ENCODE data around the gene TJAP1.
"Not testable (repeated sequence)": the region's sequence is repeated elsewhere in the genome, so short reads cannot be mapped to it uniquely, and the experiment has no call there.

Gene TJAP1

GRCh38 chr6:43506171-43506570, 28.8 kb downstream of the TJAP1 start:
- no peak for DNase-seq (ENCODE audit: low spot score)

- DNase-seq (ENCODE audit: low spot score): peak; percentile 85
Measured at GRCh38 chr6:43506667-43507471, 29.5 kb downstream of the TJAP1 start.

- DNase-seq (ENCODE audit: low spot score): no peak
Measured at GRCh38 chr6:43508481-43509141, 31.2 kb downstream of the TJAP1 start.

- DNase-seq (ENCODE audit: low spot score): peak; percentile 34
Measured at GRCh38 chr6:43509142-43509983, 32.0 kb downstream of the TJAP1 start.

GRCh38 chr6:43509984-43510826, 32.8 kb downstream of the TJAP1 start, which contains the start of gene LRRC73:
Gene LRRC73 (minus strand): TSS chr6:43510346. CDS start chr6:43509785, 561 bp downstream.
- peak; percentile 94 for DNase-seq (ENCODE audit: low spot score)

- no peak for DNase-seq (ENCODE audit: low spot score)
Measured at GRCh38 chr6:43510827-43511163, 33.4 kb downstream of the TJAP1 start.

GRCh38 chr6:43511824-43512415, 34.5 kb downstream of the TJAP1 start:
- DNase-seq (ENCODE audit: low spot score): no peak

GRCh38 chr6:43515808-43516207, 38.4 kb downstream of the TJAP1 start:
- no peak for DNase-seq (ENCODE audit: low spot score)

GRCh38 chr6:43516367-43516696, 39.0 kb downstream of the TJAP1 start:
- DNase-seq (ENCODE audit: low spot score): no peak

GRCh38 chr6:43516697-43517504, 39.5 kb downstream of the TJAP1 start, which contains the start of the genes POLR1C and YIPF3:
Gene POLR1C (plus strand): TSS chr6:43517089. CDS start chr6:43517110, 21 bp downstream.
Gene YIPF3 (minus strand): TSS chr6:43516926. CDS start chr6:43516807, 119 bp downstream.
- peak; percentile 100 for DNase-seq (ENCODE audit: low spot score)

- no peak for DNase-seq (ENCODE audit: low spot score)
Measured at GRCh38 chr6:43517505-43518357, 40.4 kb downstream of the TJAP1 start.

- DNase-seq (ENCODE audit: low spot score): no peak
Measured at GRCh38 chr6:43520097-43520496, 42.7 kb downstream of the TJAP1 start.

- DNase-seq (ENCODE audit: low spot score): no peak
Measured at GRCh38 chr6:43521836-43522235, 44.5 kb downstream of the TJAP1 start.

- DNase-seq (ENCODE audit: low spot score): no peak
Measured at GRCh38 chr6:43522547-43523261, 45.3 kb downstream of the TJAP1 start.

GRCh38 chr6:43523284-43523683, 45.9 kb downstream of the TJAP1 start:
- no peak for DNase-seq (ENCODE audit: low spot score)

- no peak for DNase-seq (ENCODE audit: low spot score)
Measured at GRCh38 chr6:43524483-43524961, 47.2 kb downstream of the TJAP1 start.

GRCh38 chr6:43532201-43532600, 54.8 kb downstream of the TJAP1 start:
- no peak for DNase-seq (ENCODE audit: low spot score)

- DNase-seq (ENCODE audit: low spot score): not testable (repeated sequence)
Measured at GRCh38 chr6:43538986-43539385, 61.6 kb downstream of the TJAP1 start.

All from AG20443 (cell line).